HEK293 (cell line): ENCODE data around the gene ALOXE3.

Experiments used
- AEBP2 ChIP-seq: fragments of 450-650 bp; formaldehyde crosslinking; IDR thresholded peaks from 2 replicates; pipeline ENCODE4 v1.5.1; 2016; ENCODE audit warnings: missing biosample characterization, missing genetic modification characterization, borderline replicate concordance
- BCL11B ChIP-seq: fragments of 450-650 bp; formaldehyde crosslinking; IDR thresholded peaks from 2 replicates; pipeline ENCODE4 v1.5.1; 2016; ENCODE audit warnings: low read depth, missing biosample characterization, missing genetic modification characterization
- BCL6B ChIP-seq: fragments of 450-650 bp; formaldehyde crosslinking; IDR thresholded peaks from 2 replicates; pipeline ENCODE4 v1.5.1; 2017; ENCODE audit warnings: missing biosample characterization, missing genetic modification characterization
- FEZF1 ChIP-seq: fragments of 450-650 bp; formaldehyde crosslinking; IDR thresholded peaks from 2 replicates; pipeline ENCODE4 v1.5.1; 2016; ENCODE audit warnings: missing biosample characterization, missing genetic modification characterization
- HIC1 ChIP-seq: fragments of 450-650 bp; formaldehyde crosslinking; IDR thresholded peaks from 2 replicates; pipeline ENCODE4 v1.5.1; 2016; ENCODE audit warnings: missing biosample characterization, missing genetic modification characterization
- KLF16 ChIP-seq: fragments of 450-650 bp; formaldehyde crosslinking; IDR thresholded peaks from 2 replicates; pipeline ENCODE4 v1.5.1; 2017; ENCODE audit warnings: missing biosample characterization, missing genetic modification characterization
- KLF8 ChIP-seq: fragments of 450-650 bp; formaldehyde crosslinking; IDR thresholded peaks from 2 replicates; pipeline ENCODE4 v1.5.1; 2016; ENCODE audit warnings: missing biosample characterization, missing genetic modification characterization
- REST ChIP-seq: fragments of 450-650 bp; formaldehyde crosslinking; IDR thresholded peaks from 2 replicates; pipeline ENCODE4 v1.5.1; 2016; ENCODE audit warnings: missing biosample characterization, missing genetic modification characterization
- SALL2 ChIP-seq: fragments of 450-650 bp; formaldehyde crosslinking; IDR thresholded peaks from 2 replicates; pipeline ENCODE4 v1.5.0; 2017; ENCODE audit warnings: missing biosample characterization, mild to moderate bottlenecking, missing genetic modification characterization, borderline replicate concordance
- SCRT2 ChIP-seq: fragments of 450-650 bp; formaldehyde crosslinking; IDR thresholded peaks from 2 replicates; pipeline ENCODE4 v1.5.1; 2016; ENCODE audit warnings: missing biosample characterization, missing genetic modification characterization
- SP2 ChIP-seq: fragments of 450-650 bp; formaldehyde crosslinking; IDR thresholded peaks from 2 replicates; pipeline ENCODE4 v1.5.1; 2016; ENCODE audit warnings: missing biosample characterization, missing genetic modification characterization
- TSHZ1 ChIP-seq: fragments of 450-650 bp; formaldehyde crosslinking; IDR thresholded peaks from 2 replicates; pipeline ENCODE4 v1.5.1; 2016; ENCODE audit warnings: missing biosample characterization, missing genetic modification characterization, borderline replicate concordance
- ZBTB17 ChIP-seq: fragments of 450-650 bp; formaldehyde crosslinking; IDR thresholded peaks from 2 replicates; pipeline ENCODE4 v1.5.1; 2016; ENCODE audit warnings: missing biosample characterization, missing genetic modification characterization
- ZNF24 ChIP-seq: fragments of 450-650 bp; formaldehyde crosslinking; IDR thresholded peaks from 2 replicates; pipeline ENCODE4 v1.5.1; 2016; ENCODE audit warnings: missing biosample characterization, missing genetic modification characterization
- ZNF391 ChIP-seq: fragments of 450-650 bp; formaldehyde crosslinking; IDR thresholded peaks from 2 replicates; pipeline ENCODE4 v1.5.1; 2016; ENCODE audit warnings: low read depth, missing biosample characterization, missing genetic modification characterization, borderline replicate concordance
- ZNF514 ChIP-seq: fragments of 450-650 bp; formaldehyde crosslinking; IDR thresholded peaks from 2 replicates; pipeline ENCODE4 v1.5.1; 2016; ENCODE audit warnings: missing biosample characterization, missing genetic modification characterization
- ZNF600 ChIP-seq: fragments of 450-650 bp; formaldehyde crosslinking; IDR thresholded peaks from 2 replicates; pipeline ENCODE4 v1.5.1; 2016; ENCODE audit warnings: missing biosample characterization, missing genetic modification characterization
- ZNF629 ChIP-seq: fragments of 450-650 bp; formaldehyde crosslinking; IDR thresholded peaks from 2 replicates; pipeline ENCODE4 v1.5.1; 2017; ENCODE audit warnings: missing biosample characterization, missing genetic modification characterization
- ZNF707 ChIP-seq: fragments of 450-650 bp; formaldehyde crosslinking; IDR thresholded peaks from 2 replicates; pipeline ENCODE4 v1.5.1; 2016; ENCODE audit warnings: missing biosample characterization, missing genetic modification characterization
- ZNF791 ChIP-seq: fragments of 450-650 bp; formaldehyde crosslinking; IDR thresholded peaks from 2 replicates; pipeline ENCODE4 v1.5.1; 2016; ENCODE audit warnings: missing biosample characterization, missing genetic modification characterization
- ZNF843 ChIP-seq: fragments of 450-650 bp; formaldehyde crosslinking; IDR thresholded peaks from 2 replicates; pipeline ENCODE4 v1.5.1; 2016; ENCODE audit warnings: missing biosample characterization, missing genetic modification characterization
- ZSCAN18 ChIP-seq: fragments of 450-650 bp; formaldehyde crosslinking; IDR thresholded peaks from 2 replicates; pipeline ENCODE4 v1.5.1; 2016; ENCODE audit warnings: missing biosample characterization, missing genetic modification characterization
- ZSCAN23 ChIP-seq: fragments of 450-650 bp; formaldehyde crosslinking; IDR thresholded peaks from 2 replicates; pipeline ENCODE4 v1.5.1; 2016; ENCODE audit warnings: missing biosample characterization, missing genetic modification characterization

The ALOXE3 gene

GRCh38 chr17:8120520-8121406 lies 2.4 kb upstream of the ALOXE3 start (continued):
- TF ChIP-seq ZNF843 (tag by site-specific recombination) (peak; percentile 65), ZSCAN18 (tag by site-specific recombination) (peak; percentile 83; the same call in 1 of the 2 replicates), FEZF1 (0 out of 2 replicates have a peak, but pooled peaks have one; percentile 5), KLF8 (tag by site-specific recombination) (peak; percentile 89), SP2 (peak; percentile 40), AEBP2 (tag by site-specific recombination) (no peak), KLF16 (peak; percentile 80), ZNF629 (tag by site-specific recombination) (peak; percentile 69; the same call in 1 of the 2 replicates), ZNF391 (tag by site-specific recombination) (peak; percentile 91; the same call in 1 of the 2 replicates), ZBTB17 (tag by site-specific recombination) (peak; percentile 79), ZNF707 (tag by site-specific recombination) (no peak), SCRT2 (tag by site-specific recombination) (no peak), BCL11B (peak; percentile 65; the same call in 1 of the 2 replicates), SALL2 (no peak), ZNF514 (tag by site-specific recombination) (no peak), ZSCAN23 (tag by site-specific recombination) (peak; percentile 77; the same call in 1 of the 2 replicates), HIC1 (no peak), BCL6B (no peak), ZNF24 (tag by site-specific recombination) (peak; percentile 91), ZNF791 (tag by site-specific recombination) (no peak), ZNF600 (tag by site-specific recombination) (peak; percentile 53; the same call in 1 of the 2 replicates), TSHZ1 (tag by site-specific recombination) (peak; percentile 11; the same call in 1 of the 2 replicates), REST (tag by site-specific recombination) (peak; percentile 68; the same call in 1 of the 2 replicates)
